Heart left ventricle (tissue), 16 donors: Measurements from ENCODE around the gene SH3RF3. TPM values are rescaled to one million over a fixed set of nuclear protein-coding genes. Genes with fewer than 3 reads are reported as not detected.

Experiments used
- ATAC-seq, 4 donors: fragments of 200-7000 bp; cut with Tn5 transposase; one replicate each; pipeline ENCODE4 v1.9.1; 2020 to 2022; ENCODE audit warnings: moderate library complexity in 4 of 4, mild to moderate bottlenecking in 3 of 4, moderate number of reproducible peaks in 1 of 4
- DNase-seq, 5 donors: peaks; one replicate each; pipeline ENCODE4 v3.0.0-alpha.2; 2020
- H3K27ac ChIP-seq, 12 donors: fragments of 200-600 bp; sonication (generic) in 4 of 12; one replicate each; pipeline versions ENCODE4 v1.5.0 to v1.8.0; 2016 to 2022; ENCODE audit warnings: mild to moderate bottlenecking in 2 of 12
- H3K27me3 ChIP-seq, 9 donors: fragments of 200-600 bp; sonication (generic) in 2 of 9; one replicate each; pipeline versions ENCODE4 v1.5.1 to v1.8.0; 2016 to 2022; ENCODE audit warnings: mild to moderate bottlenecking in 3 of 9
- H3K36me3 ChIP-seq, 9 donors: fragments of 200-600 bp; sonication (generic) in 2 of 9; one replicate each; pipeline versions ENCODE4 v1.5.0 to v1.8.0; 2018 to 2022; ENCODE audit warnings: mild to moderate bottlenecking in 2 of 9
- H3K4me1 ChIP-seq, 12 donors: fragments of 200-600 bp; sonication (generic) in 4 of 12; one replicate each; pipeline versions ENCODE4 v1.5.0 to v1.8.0; 2016 to 2022; ENCODE audit warnings: mild to moderate bottlenecking in 3 of 12
- H3K4me3 ChIP-seq, 12 donors: fragments of 200-600 bp; sonication (generic) in 4 of 12; one replicate each; pipeline versions ENCODE4 v1.5.0 to v1.8.0; 2017 to 2022; ENCODE audit warnings: mild to moderate bottlenecking in 9 of 12, moderate library complexity in 4 of 12
- H3K9me3 ChIP-seq, 12 donors: fragments of 200-600 bp; sonication (generic) in 4 of 12; one replicate each; pipeline versions ENCODE4 v1.5.0 to v1.8.0; 2016 to 2022; ENCODE audit warnings: mild to moderate bottlenecking in 1 of 12
- CTCF ChIP-seq, 12 donors: fragments of 200-600 bp; sonication (generic) in 4 of 12; IDR thresholded peaks; one replicate each; pipeline versions ENCODE4 v1.5.0 to v1.8.0; 2018 to 2022; ENCODE audit warnings: antibody characterized with exemption in 12 of 12, mild to moderate bottlenecking in 5 of 12
- POLR2A ChIP-seq, 2 donors: fragments of 450-650 bp; IDR thresholded peaks; one replicate each; pipeline ENCODE4 v1.6.1; 2017; ENCODE audit warnings: antibody characterized with exemption in 2 of 2, mild to moderate bottlenecking in 2 of 2, moderate library complexity in 2 of 2
- WGBS, 4 donors: extraction: QIAGEN DNeasy Blood & Tissue Kit in 2 of 4; methylation state at CpG; one replicate each; pipeline versions ENCODE4 v1.1.5 to v1.1.7; 2013 to 2018; 5-methylcytosine and 5-hydroxymethylcytosine counted together
- intact Hi-C, 10 donors: fragments of 100-400 bp; cut with DNase I; formaldehyde crosslinking; loops; one replicate each; pipeline versions ENCODE4 v1.11.1 to v1.14.2; 2022
- polyA plus RNA-seq, 2 donors: library from polyadenylated mRNA; stranded (reverse); fragments of 200-250 nt; gene quantifications; one replicate each; pipeline ENCODE4 v1.2.3, GENCODE V29; 2013
- total RNA-seq, 9 donors: library from RNA; depleted of rRNA in 2 of 9; stranded (reverse); fragments of >200 nt in 2 of 9; fragmentation: NEBNext Ultra II Directional in 3 of 9; extraction: Animal tissue kit (Norgen Biotek cat#: 25700) in 3 of 9; gene quantifications; one replicate each; pipeline versions ENCODE4 v1.1.0 to v1.2.4, GENCODE V29; 2016 to 2023
- donor health status: ischemic (EF 13 %, LVEDD 7.1; RV severe dilation, severe dysfunction).
- donor health status: healthy with polysubstance abuse.
- donor health status: DM: no; HTN: yes; CAD: no.
- donor health status: DM: no; HTN: no; CAD: no.
- donor health status: ischemic (EF 25% LVEDD 6.9; RV normal size, moderate dysfunction).
- donor health status: ischemic (EF 25% LVEDD 5.7; RV mildly dilated, moderate dysfunction).
- donor health status: healthy.
- donor health status: DM: yes; HTN: yes; CAD: no.
- donor health status: ischemic (EF 35%, LVEDD 5.7; RV mildly dilated, moderate dysfunction).
- donor health status: nonischemic (EF 11% LVEDD 7.7; RV severe dilation, severe dysfunction).
- donor health status: DM: yes; HTN: yes; CAD: no.
- donor health status: PGD.
- donor health status: ischemic (EF 29% LVEDD 5.4; RV normal size, mild dysfunction).
- donor health status: nonischemic (EF 23%, LVEDD 6.1; RV moderate dilation, normal function).

Gene SH3RF3
- total and polyA plus RNA-seq, 11 donors = 5.2 to 15.7 (median 7.9) TPM

GRCh38 chr2:109433486-109433885 is 304.5 kb downstream of the SH3RF3 start:
- 94 to 99% (median 96%) methylated on average over 10 of the region's 10 CpGs for WGBS, 4 donors
- peaks cover 5 to 32% (median 22%) of the 10 kb centered on the region in 12 donors for H3K4me1 ChIP-seq
- peak in 1 of 5 donors; percentile 37 for DNase-seq

GRCh38 chr2:109433926-109434325 is 304.9 kb downstream of the SH3RF3 start:
- 93 to 100% (median 97%) methylated on average over 6 to 10 of the region's 10 CpGs for WGBS, 4 donors
- intact Hi-C loops = loop anchor here in 1 of 10 donors (10.0 kb wide), 1 partner anchor 51 kb away; no protein-coding TSS in a partner anchor
- ATAC-seq (no peak), DNase-seq (peak in 1 of 5 donors; percentile 50)
- peaks cover 0 to 8% (median 0%) of the 10 kb centered on the region in 9 donors for H3K36me3 ChIP-seq
- no peak for TF ChIP-seq POLR2A (IDR thresholded peaks at IDR 0.05)
- no peak for TF ChIP-seq CTCF (IDR thresholded peaks at IDR 0.05)
- no peaks in the 10 kb centered on the region for H3K9me3 ChIP-seq
- peaks cover 5 to 37% (median 24%) of the 10 kb centered on the region in 12 donors for H3K4me1 ChIP-seq
- no peaks in the 10 kb centered on the region for H3K27me3 ChIP-seq
- no peak overlapping the region for H3K27ac ChIP-seq
- H3K4me3 ChIP-seq = no peak overlapping the region

More at GRCh38 chr2:109433486-109433885, 304.5 kb downstream of the SH3RF3 start:
- peaks cover 0 to 8% (median 0%) of the 10 kb centered on the region in 9 donors for H3K36me3 ChIP-seq
- no peak for ATAC-seq
- H3K27ac ChIP-seq = no peak overlapping the region
- H3K4me3 ChIP-seq = no peak overlapping the region
- intact Hi-C loops = loop anchor here in 1 of 10 donors (10.0 kb wide), 1 partner anchor 51 kb away; no protein-coding TSS in a partner anchor
- H3K9me3 ChIP-seq = no peaks in the 10 kb centered on the region
- H3K27me3 ChIP-seq = no peaks in the 10 kb centered on the region
- no peak for TF ChIP-seq POLR2A (IDR thresholded peaks at IDR 0.05)

- intact Hi-C loops = loop anchor here in 1 of 10 donors (10.0 kb wide), 1 partner anchor 50 kb away; no protein-coding TSS in a partner anchor
- Histone ChIP-seq H3K4me1 (peaks cover 5 to 41% (median 27%) of the 10 kb centered on the region in 12 donors), H3K9me3 (no peaks in the 10 kb centered on the region), H3K4me3 (no peak overlapping the region), H3K36me3 (peaks cover 0 to 8% (median 0%) of the 10 kb centered on the region in 9 donors), H3K27ac (no peak overlapping the region), H3K27me3 (no peaks in the 10 kb centered on the region)
- DNase-seq (peak in 1 of 5 donors; percentile 37), ATAC-seq (no peak)
- TF ChIP-seq CTCF (IDR thresholded peaks at IDR 0.05) (no peak), POLR2A (IDR thresholded peaks at IDR 0.05) (no peak)
- 96 to 98% (median 97%) methylated on average over 9 of the region's 9 CpGs for WGBS, 4 donors
These were observed 305.3 kb downstream of the SH3RF3 start for GRCh38 chr2:109434351-109434750.

GRCh38 chr2:109435066-109435690 is 306.2 kb downstream of the SH3RF3 start:
- Histone ChIP-seq H3K27me3 (no peaks in the 10 kb centered on the region), H3K36me3 (peaks cover 0 to 8% (median 0%) of the 10 kb centered on the region in 9 donors), H3K9me3 (no peaks in the 10 kb centered on the region), H3K4me1 (peaks cover 5 to 42% (median 27%) of the 10 kb centered on the region in 12 donors), H3K27ac (peak overlapping the region in 7 of 12 donors; percentile 57 to 90 (median 75)), H3K4me3 (no peak overlapping the region)
- WGBS, 4 donors = 94 to 98% (median 96%) methylated on average over 8 to 11 of the region's 11 CpGs
- no peak for ATAC-seq
- intact Hi-C loops = loop anchor here in 2 of 10 donors (5.0 to 10.0 kb wide), 2 partner anchors 50 to 308 kb away; partner anchors contain the start of gene SH3RF3 (in 1 of the 2)
- peak in 2 of 5 donors; percentile 3 to 34 for DNase-seq
- TF ChIP-seq CTCF (IDR thresholded peaks at IDR 0.05) (no peak), POLR2A (IDR thresholded peaks at IDR 0.05) (no peak)
